T-helper 1 cell treated with Interleukin-12 subunit alpha and Interleukin-12 subunit beta and Interleukin-4 antibody, amounts not matched to agents 30 ng/mL and 1 ng/mL, for 36 hours (primary cell): ENCODE measurements around the gene LCOR. TPM values are rescaled to one million over a fixed set of nuclear protein-coding genes. Genes with fewer than 3 reads are reported as not detected.
"Not testable (repeated sequence)": the region's sequence is repeated elsewhere in the genome, so short reads cannot be mapped to it uniquely, and the experiment has no call there.

ENCODE experiments used
- intact Hi-C: fragments of 100-400 bp; cut with micrococcal nuclease; formaldehyde crosslinking; loops from one replicate; pipeline ENCODE4 v1.15.1; 2024
- total RNA-seq: library from RNA; stranded (reverse); gene quantifications from 2 replicates; pipeline ENCODE4 v1.2.3, GENCODE V29; 2022

Gene LCOR
- total RNA-seq, 1 donor from 2014 or later: 30.5 TPM

DNA sequence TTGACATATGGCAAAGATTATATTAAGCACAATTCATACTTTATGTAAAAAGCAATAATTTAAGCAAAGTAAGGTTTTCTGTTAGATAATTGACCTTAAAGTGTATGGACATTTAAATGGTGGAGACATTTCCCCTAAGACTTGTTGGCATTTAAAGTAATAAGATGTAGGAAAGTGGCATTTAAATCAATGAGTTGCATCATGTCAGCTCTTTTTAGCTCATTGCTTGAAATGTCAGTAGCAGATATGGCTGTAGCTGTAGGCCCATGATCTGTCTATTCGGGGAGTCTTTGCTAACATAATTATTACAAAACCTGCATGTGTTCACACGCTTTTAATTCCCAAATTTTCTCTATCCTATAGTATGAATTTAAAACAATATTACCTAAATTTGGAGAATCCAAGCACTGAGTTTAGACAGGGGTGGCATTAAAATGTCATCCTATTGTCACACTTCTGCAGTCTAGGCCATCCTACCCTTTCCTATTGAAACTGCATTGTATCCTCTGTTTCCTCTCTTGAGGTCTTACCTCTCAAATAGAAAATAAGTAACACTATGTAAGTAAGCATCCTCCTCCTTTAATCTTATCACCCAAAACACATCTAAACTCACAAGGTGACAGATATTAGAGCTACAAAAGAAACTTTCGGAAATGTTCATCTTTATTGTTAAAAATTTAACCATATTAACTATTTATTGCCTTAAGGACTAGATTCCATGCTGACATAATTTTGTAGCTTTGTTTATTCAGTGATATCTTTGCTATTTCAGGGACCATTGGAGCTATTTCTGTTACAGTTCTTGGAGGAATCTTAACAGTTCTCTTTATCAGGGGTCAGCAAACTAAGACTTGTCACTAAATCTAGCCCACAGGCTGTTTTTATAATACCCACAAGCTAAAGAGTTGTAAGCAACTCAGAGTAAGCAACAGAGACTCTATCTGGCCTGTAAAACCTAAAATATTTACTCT, 91.2 kb downstream of the LCOR start:
- intact Hi-C loops: no loop called here

DNA sequence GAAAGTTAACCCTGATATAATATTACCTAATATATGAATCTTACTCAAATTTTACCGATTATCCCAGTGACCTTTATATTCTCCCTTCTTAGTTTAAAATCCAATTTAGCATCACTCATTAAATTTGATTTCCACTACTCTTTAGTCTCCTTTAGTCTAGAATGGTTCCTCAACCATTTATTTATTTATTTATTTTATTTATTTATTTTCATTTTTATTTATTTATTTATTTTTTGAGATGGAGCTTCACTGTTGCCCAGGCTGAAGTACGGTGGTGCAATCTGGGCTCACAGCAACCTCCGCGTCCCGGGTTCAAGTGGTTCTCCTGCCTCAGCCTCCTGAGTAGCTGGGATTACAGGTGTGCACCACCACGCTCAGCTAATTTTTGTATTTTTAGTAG, 92.8 kb downstream of the LCOR start:
- intact Hi-C loops: no loop called here

GRCh38 chr10:96930469-96930868, 98.4 kb downstream of the LCOR start:
- intact Hi-C loops: no loop called here

GRCh38 chr10:96935148-96935547, 103.0 kb downstream of the LCOR start:
- intact Hi-C loops: no loop called here

- intact Hi-C loops: no loop called here
Measured at GRCh38 chr10:96935810-96936209, 103.7 kb downstream of the LCOR start.

- intact Hi-C loops: not testable (repeated sequence)
Measured at GRCh38 chr10:96943161-96943560, 111.1 kb downstream of the LCOR start.

DNA sequence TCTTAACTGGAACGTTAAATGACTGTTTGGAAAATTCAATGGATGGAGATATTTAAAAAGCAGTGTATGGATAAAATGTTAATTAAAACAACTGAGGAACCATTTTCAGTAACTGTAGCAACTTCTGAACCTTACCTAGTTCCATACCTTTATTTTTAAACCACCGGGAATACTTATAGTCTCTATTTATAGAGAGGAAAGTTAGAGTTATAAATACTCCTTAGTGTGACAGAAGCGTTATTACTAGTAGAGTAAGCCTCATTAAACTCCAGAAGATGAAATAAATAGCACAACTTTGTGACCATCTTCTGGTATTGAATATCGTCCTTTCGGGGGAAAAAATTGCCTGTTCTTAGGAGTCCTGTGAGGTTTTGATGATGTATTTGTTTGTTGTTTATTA, 114.9 kb downstream of the LCOR start:
- intact Hi-C loops: no loop called here

GRCh38 chr10:96949039-96949683, 117.1 kb downstream of the LCOR start:
- intact Hi-C loops: no loop called here

DNA sequence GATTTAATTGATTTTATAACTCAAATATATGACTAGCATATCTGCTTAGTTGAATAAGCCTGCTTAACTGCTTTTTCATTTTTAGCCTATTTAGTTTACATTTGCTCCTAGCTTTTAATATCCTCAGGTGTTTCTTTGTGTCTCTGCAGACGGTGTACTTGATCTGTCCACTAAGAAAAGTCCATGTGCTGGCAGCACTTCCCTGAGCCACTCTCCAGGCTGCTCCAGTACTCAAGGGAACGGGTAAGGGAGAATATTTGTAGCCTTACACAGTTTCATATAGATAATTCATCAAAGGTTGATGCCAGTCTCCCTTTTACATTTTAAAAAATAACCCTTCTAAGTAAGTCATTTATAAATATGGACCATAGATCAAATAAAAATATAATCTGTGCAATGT, 119.9 kb downstream of the LCOR start:
- intact Hi-C loops: no loop called here

- intact Hi-C loops: no loop called here
Measured at GRCh38 chr10:96955794-96956193, 123.7 kb downstream of the LCOR start.

GRCh38 chr10:96958071-96958470, 126.0 kb downstream of the LCOR start:
- intact Hi-C loops: no loop called here

GRCh38 chr10:96959733-96960132, 127.6 kb downstream of the LCOR start:
- intact Hi-C loops: no loop called here

GRCh38 chr10:96960872-96961271, 128.8 kb downstream of the LCOR start:
- intact Hi-C loops: no loop called here

- intact Hi-C loops: no loop called here
Measured at GRCh38 chr10:96964131-96964530, 132.0 kb downstream of the LCOR start.

- intact Hi-C loops: no loop called here
Measured at GRCh38 chr10:96967847-96968246, 135.7 kb downstream of the LCOR start.

GRCh38 chr10:96968682-96969423, 136.8 kb downstream of the LCOR start:
- intact Hi-C loops: no loop called here

DNA sequence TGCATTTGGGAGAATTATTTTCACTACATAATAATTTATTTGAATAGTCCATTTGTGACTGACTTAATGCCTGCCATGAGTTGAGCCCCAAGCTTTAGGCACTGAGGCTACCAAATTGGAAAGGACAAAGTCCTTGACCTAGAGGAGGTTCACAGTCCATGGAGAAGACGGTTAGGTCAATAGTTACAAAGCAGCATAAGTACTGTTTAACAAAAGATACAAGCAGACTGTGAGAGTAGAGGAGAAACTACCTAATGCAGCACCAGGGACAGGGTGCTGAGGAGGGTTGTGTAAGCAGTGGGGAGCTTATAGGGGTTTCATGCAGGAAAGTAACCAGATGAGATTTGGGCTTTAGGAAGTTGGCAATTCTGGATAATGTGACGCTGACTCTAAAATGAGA, 139.2 kb downstream of the LCOR start:
- intact Hi-C loops: no loop called here

DNA sequence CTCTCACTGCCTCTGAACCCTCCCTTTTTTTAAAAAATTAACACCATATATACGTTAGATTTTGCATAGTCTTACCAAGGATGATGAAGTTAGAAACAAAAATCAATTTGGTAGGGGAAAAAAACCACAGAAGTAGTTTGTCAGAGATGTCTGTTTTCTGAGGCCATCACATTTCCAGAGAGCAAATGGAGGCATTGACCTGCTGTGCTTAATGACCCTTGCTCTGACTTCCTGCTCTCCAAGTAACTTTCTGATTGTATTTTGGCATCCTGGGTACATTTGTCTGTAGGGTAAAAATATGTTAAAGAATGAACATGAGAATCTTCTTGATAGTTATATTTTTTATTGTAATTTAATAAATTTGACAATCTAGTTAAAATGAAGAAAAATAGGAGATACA, 140.2 kb downstream of the LCOR start:
- intact Hi-C loops: no loop called here

DNA sequence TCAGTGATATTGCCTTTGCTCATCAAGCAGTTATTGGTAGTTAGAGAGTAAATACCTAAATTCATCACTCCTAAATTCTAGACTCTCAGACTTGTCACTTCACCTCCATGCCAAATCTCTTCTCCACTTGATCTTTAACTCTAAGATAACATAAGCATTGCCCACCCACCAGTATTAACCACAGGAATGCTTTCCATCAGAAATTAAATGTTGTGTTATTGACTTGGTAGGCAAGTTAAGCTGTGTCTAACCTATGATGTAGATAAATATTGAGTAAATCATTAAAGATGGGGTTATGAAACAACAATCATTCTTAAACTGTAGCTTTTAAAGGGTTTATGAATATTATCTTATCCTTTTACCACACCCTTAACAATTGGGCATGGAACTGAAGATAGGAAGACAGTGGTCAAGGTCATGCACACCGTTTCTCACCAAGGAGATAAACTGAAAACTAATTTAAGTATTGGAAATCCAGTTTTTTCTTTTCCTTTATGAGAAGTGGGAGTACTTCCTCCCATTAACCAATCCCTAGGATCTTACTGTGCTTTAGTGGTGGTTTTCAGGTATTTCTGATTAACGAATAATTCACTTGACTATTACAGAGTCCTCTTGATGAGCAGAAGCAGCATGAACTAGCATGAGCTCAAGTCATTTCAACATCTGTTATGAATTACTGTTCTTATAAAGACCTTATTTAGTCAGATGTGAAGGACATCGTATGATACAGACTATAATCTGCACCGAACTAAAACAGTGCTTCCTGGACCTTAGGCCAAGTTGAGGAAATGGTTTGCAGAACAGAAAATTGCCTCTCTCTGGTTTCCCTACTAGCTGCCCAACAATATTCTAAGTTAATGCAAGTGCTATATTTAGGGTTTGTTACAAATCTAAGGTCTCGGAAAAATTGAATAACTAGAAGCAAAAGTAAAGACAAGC, 142.0 kb downstream of the LCOR start:
- intact Hi-C loops: no loop called here

GRCh38 chr10:96975136-96975535, 143.0 kb downstream of the LCOR start:
- intact Hi-C loops: no loop called here
